ENCODE results near the gene TIMP4. TPM values are rescaled to one million over a fixed set of nuclear protein-coding genes. Genes with fewer than 3 reads are reported as not detected.

The TIMP4 gene
- total and polyA plus RNA-seq, 11 donors = 3.0 to 57.9 (median 18.6) TPM

- Histone ChIP-seq H3K36me3 (no peaks in the 10 kb centered on the region), H3K27me3 (peaks cover 0 to 16% (median 0%) of the 10 kb centered on the region in 9 donors), H3K9me3 (no peaks in the 10 kb centered on the region), H3K4me1 (no peaks in the 10 kb centered on the region), H3K27ac (no peak overlapping the region), H3K4me3 (no peak overlapping the region)
- ATAC-seq (no peak), DNase-seq (no peak)
- no peak for TF ChIP-seq POLR2A (IDR thresholded peaks at IDR 0.05)
- no peak for TF ChIP-seq CTCF (IDR thresholded peaks at IDR 0.05)
- WGBS, 4 donors = 61 to 72% (median 69%) methylated on average over 3 of the region's 3 CpGs
- intact Hi-C loops (cut with DNase I) = no loop called here
Measured at GRCh38 chr3:12115849-12116248, 42.9 kb downstream of the TIMP4 start.

- H3K9me3 ChIP-seq = no peaks in the 10 kb centered on the region
- no peak for ATAC-seq
- DNase-seq = no peak
- no peak overlapping the region for H3K4me3 ChIP-seq
- H3K4me1 ChIP-seq = no peaks in the 10 kb centered on the region
- WGBS, 4 donors = 80 to 84% (median 81%) methylated on average over 3 of the region's 3 CpGs
- TF ChIP-seq POLR2A (IDR thresholded peaks at IDR 0.05) (no peak), CTCF (IDR thresholded peaks at IDR 0.05) (no peak)
- H3K36me3 ChIP-seq = no peaks in the 10 kb centered on the region
- peaks cover 0 to 16% (median 0%) of the 10 kb centered on the region in 9 donors for H3K27me3 ChIP-seq
- H3K27ac ChIP-seq = no peak overlapping the region
- intact Hi-C loops (cut with DNase I) = no loop called here
Measured at GRCh38 chr3:12115104-12115503, 43.6 kb downstream of the TIMP4 start.

GRCh38 chr3:12114251-12114650, 44.5 kb downstream of the TIMP4 start:
- ATAC-seq = no peak
- peaks cover 0 to 16% (median 0%) of the 10 kb centered on the region in 9 donors for H3K27me3 ChIP-seq

GRCh38 chr3:12107071-12107713, 51.5 kb downstream of the TIMP4 start:
- ATAC-seq (no peak), DNase-seq (no peak)
- Histone ChIP-seq H3K27me3 (peaks cover 0 to 5% (median 0%) of the 10 kb centered on the region in 9 donors), H3K27ac (no peak overlapping the region), H3K9me3 (no peaks in the 10 kb centered on the region), H3K4me1 (no peaks in the 10 kb centered on the region), H3K4me3 (no peak overlapping the region), H3K36me3 (no peaks in the 10 kb centered on the region)
- intact Hi-C loops (cut with DNase I) = no loop called here
- TF ChIP-seq POLR2A (IDR thresholded peaks at IDR 0.05) (no peak), CTCF (IDR thresholded peaks at IDR 0.05) (no peak)
- 53 to 63% (median 61%) methylated on average over 6 to 8 of the region's 8 CpGs for WGBS, 4 donors

More at GRCh38 chr3:12114251-12114650, 44.5 kb downstream of the TIMP4 start:
- Histone ChIP-seq H3K36me3 (no peaks in the 10 kb centered on the region), H3K27ac (no peak overlapping the region), H3K9me3 (no peaks in the 10 kb centered on the region), H3K4me3 (no peak overlapping the region), H3K4me1 (no peaks in the 10 kb centered on the region)
- intact Hi-C loops (cut with DNase I) = no loop called here
- no peak for DNase-seq
- no peak for TF ChIP-seq POLR2A (IDR thresholded peaks at IDR 0.05)
- no peak for TF ChIP-seq CTCF (IDR thresholded peaks at IDR 0.05)

Other genes with a start within 250 kb of the TIMP4 start
- 1 to 10 TPM in 7 of 9 donors, under 1 TPM in 1, not detected in 1; 0.96 to 5.1 (median 1.4) TPM for gene SYN2, start 154.5 kb downstream of the TIMP4 start, total RNA-seq
- gene SYN2, start 154.5 kb downstream of the TIMP4 start, polyA plus RNA-seq = 1 to 10 TPM; 1.3 to 1.4 TPM
- gene PPARG, start 130.2 kb upstream of the TIMP4 start, total RNA-seq = 10 to 100 TPM; 12.8 to 30.3 (median 21.0) TPM
- 10 to 100 TPM in 1 of 2 donors, 1 to 10 TPM in 1; 8.9 to 10.6 TPM for gene PPARG, start 130.2 kb upstream of the TIMP4 start, polyA plus RNA-seq